Ureter (tissue), 1 donor: Measurements from ENCODE around the gene PKDCC. TPM values are rescaled to one million over a fixed set of nuclear protein-coding genes. Genes with fewer than 3 reads are reported as not detected.
"Not testable (repeated sequence)": the region's sequence is repeated elsewhere in the genome, so short reads cannot be mapped to it uniquely, and the experiment has no call there.

ENCODE experiments used
- DNase-seq: peaks from one replicate; pipeline ENCODE4 v3.0.0-alpha.2; 2020; ENCODE audit warnings: low spot score
- total RNA-seq: library from RNA; stranded (reverse); gene quantifications from one replicate; pipeline ENCODE4 v1.2.4, GENCODE V29; 2023
- donor health status: DM: yes; HTN: yes; CAD: no.

Gene PKDCC
- total RNA-seq, 1 donor from 2014 or later, result 60.4 TPM

GRCh38 chr2:42030829-42031228, 17.0 kb upstream of the PKDCC start:
- no peak for DNase-seq

DNA sequence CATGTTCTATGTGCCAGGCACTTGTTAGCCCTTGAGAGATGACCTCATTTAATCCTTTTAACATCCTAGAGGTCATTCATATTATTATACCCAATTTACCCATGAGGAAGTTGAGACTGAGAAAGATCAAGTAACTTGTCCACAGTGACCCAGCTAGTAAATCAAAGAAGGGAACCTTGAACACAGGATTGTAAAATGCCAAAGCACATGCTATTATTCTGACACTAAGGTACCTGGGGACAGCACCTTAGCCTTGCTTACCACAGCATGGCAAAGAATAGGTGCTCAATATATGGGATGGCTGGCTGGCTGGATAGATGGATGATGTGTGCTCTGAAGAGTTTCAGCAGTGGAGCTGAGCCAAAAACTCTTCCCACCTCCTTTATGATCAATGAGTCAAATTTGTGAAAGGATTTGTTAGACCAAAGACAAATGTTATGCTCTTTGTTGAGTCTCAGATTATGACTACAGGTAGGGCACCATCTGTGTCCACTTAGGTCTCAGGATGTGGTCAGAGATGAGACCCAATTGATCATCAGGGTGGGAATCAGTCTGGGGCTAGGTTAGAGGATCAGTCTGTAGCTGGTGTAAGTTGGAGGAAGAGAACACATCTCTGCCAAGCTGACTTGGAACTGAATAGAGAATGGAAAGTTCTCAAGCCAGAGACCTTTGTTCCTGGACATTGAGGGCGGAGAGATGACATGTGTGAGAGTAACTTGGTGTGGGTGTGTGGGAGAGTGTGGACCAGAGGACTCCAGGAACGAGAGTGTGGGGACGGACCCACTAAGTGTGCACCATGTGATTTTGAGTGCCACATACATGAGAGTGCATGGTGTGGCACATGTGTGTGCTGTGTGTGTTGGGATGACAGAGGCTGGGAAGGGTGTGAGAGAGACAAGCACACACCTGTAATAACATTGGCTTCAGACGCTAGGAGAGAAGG, 16.3 kb upstream of the PKDCC start:
- DNase-seq, result no peak

GRCh38 chr2:42032224-42032620, 15.6 kb upstream of the PKDCC start:
- no peak for DNase-seq

DNA sequence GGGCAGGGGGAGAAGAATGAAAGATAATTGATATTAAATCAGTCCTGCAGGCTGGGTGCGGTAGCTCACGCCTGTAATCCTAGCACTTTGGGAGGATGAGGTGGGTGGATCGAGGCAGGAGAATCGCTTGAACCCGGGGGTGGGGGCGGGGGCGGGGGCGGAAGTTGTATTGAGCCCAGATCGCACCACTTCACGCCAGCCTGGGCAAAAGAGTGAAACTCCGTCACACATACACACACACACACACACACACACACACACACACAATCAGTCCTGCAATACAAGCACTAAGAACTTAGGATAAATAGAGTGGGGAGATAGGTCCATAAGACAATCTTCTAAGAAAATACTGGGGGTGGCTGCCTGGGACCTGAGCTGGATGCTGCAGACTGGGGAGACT, 15.1 kb upstream of the PKDCC start:
- DNase-seq, result no peak

DNA sequence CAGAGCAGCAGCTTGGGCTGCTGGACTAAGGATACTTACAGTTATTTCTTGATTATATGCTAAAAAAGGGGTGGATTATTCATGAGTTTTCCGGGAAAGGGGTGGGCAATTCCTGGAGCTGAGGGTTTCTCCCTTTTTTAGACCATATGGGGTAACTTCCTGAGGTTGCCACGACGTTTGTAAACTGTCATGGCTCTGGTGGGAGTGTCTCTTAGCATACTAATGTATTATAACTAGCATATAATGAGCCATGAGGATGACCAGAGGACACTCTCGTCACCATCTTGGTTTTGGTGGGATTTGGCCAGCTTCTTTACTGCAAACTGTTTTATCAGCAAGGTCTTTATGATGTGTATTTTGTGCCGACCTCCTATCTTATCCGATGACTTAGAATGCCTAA, 13.7 kb upstream of the PKDCC start:
- not testable (repeated sequence) for DNase-seq

GRCh38 chr2:42035241-42035640, 12.6 kb upstream of the PKDCC start:
- DNase-seq, result no peak

GRCh38 chr2:42036413-42036812, 11.4 kb upstream of the PKDCC start:
- DNase-seq, result no peak

GRCh38 chr2:42036940-42037339, 10.9 kb upstream of the PKDCC start:
- DNase-seq, result no peak

- DNase-seq, result no peak
These were observed 7.1 kb upstream of the PKDCC start for GRCh38 chr2:42040643-42041278.

DNA sequence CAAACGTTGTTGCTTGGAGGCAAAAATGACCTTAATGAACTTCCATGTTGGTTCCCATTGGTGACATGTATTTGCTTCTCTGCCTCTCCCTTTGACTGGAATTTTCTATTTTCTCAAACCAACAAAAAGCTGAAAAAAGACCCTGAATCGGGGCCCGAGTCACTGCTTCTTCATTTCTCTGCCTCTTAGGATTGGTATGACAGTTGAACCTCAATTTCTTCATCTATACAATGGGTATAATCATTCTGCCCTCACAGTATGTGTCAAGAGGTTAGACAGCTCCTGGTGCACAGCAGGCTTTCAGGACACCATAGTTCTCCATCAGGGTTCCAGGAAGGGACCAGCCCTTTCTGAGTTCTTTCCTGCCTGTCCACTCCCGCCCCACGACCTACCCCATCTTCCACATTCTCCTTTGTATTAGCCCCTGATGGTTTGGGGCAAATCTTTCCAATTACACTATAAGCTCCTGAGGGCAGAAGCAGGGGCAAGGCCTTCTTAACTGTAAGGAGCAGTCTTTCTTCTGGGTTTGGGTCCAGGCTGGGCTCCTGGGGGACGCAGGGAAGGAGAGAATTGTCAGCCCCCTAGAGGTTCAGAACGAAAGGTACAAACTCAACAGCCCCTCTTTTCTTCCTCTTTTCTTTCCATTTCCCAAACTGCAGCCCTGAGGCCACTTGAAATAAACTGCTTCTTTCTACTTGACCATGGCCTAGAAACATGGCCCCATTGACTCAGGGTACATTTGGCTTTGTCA, 6.3 kb upstream of the PKDCC start:
- no peak for DNase-seq

DNA sequence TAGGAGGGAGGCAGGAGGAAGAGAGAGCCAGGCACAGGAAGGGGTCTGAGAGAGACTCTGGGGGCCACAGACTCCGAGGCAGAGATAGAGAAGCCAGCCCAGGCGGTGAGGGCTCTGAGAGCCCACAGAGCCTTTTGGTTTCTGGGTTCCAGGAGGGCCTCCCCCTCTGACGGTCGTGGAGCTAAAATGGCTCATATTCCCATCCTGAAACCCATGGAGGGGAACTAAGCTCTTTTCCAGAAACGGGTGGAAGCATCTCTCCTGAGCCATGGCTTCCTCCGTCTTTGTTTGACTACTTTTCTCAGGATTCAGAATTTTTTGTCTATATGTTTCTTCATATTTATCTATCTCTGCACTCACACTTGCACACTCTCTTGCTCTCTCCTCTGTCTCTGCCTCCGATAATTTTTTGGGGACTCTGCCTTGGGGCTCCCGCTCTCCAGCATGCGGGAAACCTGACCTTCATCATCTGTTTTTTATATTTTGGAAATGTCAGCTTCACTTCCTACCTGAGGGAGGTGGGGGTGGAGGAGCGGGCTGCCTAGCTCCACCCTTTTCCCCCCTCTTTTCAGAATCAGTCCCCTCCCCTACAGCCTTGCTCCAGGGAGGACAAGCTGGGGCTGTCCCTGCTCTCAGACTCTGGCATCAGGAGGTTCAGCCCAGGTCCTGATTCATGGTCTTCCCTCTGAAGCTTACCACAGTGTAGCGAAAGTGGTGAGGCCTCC, 5.0 kb upstream of the PKDCC start:
- DNase-seq, result no peak

GRCh38 chr2:42043789-42044394, 3.9 kb upstream of the PKDCC start:
- DNase-seq, result no peak

- no peak for DNase-seq
These were observed 2.9 kb upstream of the PKDCC start for GRCh38 chr2:42044939-42045338.

DNA sequence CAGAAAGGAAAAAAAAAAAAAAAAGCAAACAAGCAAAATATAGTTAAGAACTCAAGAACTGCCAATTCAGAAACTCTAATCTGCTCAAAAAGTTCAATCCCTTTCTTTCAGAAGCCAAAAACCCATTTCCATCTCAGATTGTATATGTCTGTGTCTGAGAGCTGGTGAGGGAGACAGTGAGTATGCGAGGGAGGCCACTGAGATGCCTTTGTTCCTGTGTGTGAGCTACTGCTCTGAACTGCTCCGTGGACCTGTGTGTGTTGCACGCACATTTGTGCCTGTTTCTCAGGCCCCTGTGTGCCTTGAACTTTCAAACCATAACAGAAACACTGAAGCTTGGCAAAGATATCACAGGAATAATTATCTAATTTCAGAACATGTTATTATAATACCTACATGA, 2.5 kb upstream of the PKDCC start:
- DNase-seq, result no peak

GRCh38 chr2:42045848-42046748, 1.7 kb upstream of the PKDCC start:
- DNase-seq, result no peak

DNA sequence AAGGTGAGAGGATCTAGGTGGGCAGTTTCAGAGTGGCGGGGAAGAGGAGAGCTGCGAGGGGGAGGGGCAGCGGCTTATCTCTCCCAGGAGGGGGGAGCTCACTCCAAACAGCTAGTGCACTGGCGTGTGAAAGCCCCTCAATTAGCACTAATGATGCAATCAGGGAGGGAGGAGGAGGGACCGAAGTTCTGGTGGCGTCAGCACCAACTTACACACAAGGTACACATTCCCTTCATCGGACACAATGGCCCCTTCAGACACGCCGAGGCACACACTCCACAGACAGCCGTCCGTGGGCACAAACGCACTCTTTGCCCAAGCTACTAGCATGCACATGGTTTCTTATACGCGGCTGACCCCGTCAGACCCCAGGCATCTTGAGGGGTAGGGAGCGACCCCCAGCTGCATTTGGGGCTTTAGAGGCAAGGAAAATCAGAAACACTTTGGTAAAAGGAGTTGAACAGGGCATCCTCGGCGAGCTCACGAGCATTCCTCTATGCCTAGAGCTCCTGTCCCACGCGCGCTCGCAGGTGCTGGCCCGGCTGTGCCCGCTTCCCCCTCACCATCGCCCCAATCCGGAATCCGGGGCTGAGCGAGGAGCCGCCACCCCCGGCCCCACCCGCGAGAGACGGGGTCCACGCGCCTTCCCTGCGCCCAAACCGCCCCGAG, 868 bp upstream of the PKDCC start:
- no peak for DNase-seq

DNA sequence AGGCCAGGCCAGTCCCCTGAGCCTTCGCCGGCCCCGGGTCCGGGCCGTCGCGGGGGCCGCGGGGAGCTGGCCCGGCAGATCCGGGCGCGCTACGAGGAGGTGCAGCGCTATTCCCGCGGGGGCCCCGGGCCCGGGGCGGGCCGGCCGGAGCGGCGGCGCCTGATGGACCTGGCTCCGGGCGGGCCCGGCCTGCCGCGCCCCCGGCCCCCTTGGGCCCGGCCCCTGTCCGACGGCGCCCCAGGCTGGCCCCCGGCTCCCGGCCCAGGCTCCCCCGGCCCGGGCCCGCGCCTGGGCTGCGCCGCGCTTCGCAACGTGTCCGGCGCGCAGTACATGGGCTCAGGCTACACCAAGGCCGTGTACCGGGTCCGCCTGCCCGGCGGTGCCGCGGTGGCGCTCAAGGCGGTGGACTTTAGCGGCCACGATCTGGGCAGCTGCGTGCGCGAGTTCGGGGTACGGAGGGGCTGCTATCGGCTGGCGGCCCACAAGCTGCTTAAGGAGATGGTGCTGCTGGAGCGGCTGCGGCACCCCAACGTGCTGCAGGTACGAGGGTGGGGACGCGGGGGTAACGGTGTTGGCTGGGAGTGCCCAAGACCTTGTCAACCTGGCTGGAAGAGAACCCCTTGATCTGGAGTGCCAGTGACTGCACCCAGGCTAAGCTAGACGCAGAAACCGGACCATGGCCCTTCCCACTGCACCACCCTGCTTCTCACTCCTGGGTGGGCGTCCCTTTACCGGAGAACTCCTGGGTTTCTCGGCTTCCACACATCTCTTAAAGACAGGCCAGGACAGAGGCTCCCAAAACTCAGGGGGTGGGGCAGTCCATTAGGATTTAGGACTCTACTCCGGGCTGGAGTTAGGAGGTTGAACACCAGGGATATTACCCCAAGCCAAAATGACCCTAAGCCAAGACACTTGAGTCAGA, 739 bp downstream of the PKDCC start:
- DNase-seq, result no peak

- no peak for DNase-seq
These were observed 1.6 kb downstream of the PKDCC start for GRCh38 chr2:42049221-42050009.
